ENCODE data around the gene OAT. TPM values are rescaled to one million over a fixed set of nuclear protein-coding genes. Genes with fewer than 3 reads are reported as not detected.

The OAT gene
- total and polyA plus RNA-seq, 10 of the 15 experiments (the other 5 are each of a cell fraction or from before 2014, with no cell fraction given) = 1.2 to 9.8 (median 1.6) TPM

- H4K20me1 ChIP-seq (ENCODE audit: control insufficient read depth, insufficient read depth) = no peaks in the 10 kb centered on the region
- peaks cover 6% of the 10 kb centered on the region; the same call in 1 of the 2 replicates for H3K4me1 ChIP-seq (ENCODE audit: control insufficient read depth, insufficient read depth, low read length)
- no peaks in the 10 kb centered on the region for H3K79me2 ChIP-seq (ENCODE audit: control insufficient read depth, insufficient read depth, low read length)
- intact Hi-C loops (cut with micrococcal nuclease; ENCODE audit: unreplicated experiment) (no loop called here), in situ Hi-C loops (cut with MboI) (no loop called here)
- H3K27ac ChIP-seq (ENCODE audit: control insufficient read depth, insufficient read depth) = no peak overlapping the region
- no peak overlapping the region for H3K4me3 ChIP-seq
- H2AFZ ChIP-seq (ENCODE audit: control insufficient read depth, low read depth, low read length) = no peak overlapping the region
- H3K9me3 ChIP-seq (replicated peaks; ENCODE audit: control insufficient read depth, insufficient read depth, low read length) = no peaks in the 10 kb centered on the region; the same call in 2 of the 3 replicates
- H3K4me2 ChIP-seq (ENCODE audit: control insufficient read depth, insufficient read depth) = no peak overlapping the region
- BruUV-seq (replicated peaks) = no TSS peak
- 39% methylated on average over 5 of the region's 5 CpGs for WGBS (ENCODE audit: insufficient coverage, insufficient replicate concordance, low lambda C conversion rate, missing lambda C conversion rate)
- SMC1A ChIA-PET (ENCODE audit: uncharacterized antibody, unreplicated experiment) = interaction anchor here (1.0 to 1.3 kb wide), 3 partner anchors 10 to 80 kb away, joined by 3 to 4 read pairs (median 3); no protein-coding TSS in a partner anchor
- peaks cover 0 to 3% of the 10 kb centered on the region in 2 experiments; a peak in 1 of 4 replicates for H3K27me3 ChIP-seq (replicated peaks in 1 of 2; ENCODE audit: control insufficient read depth in 2 of 2, insufficient read depth in 2 of 2, low read length in 1 of 2)
- no peak for FAIRE-seq
- no peak for ATAC-seq
- H3K9ac ChIP-seq (ENCODE audit: control insufficient read depth, insufficient read depth, low read length) = no peak overlapping the region
- POLR2A ChIA-PET = interaction anchor here (0.6 kb wide), 1 partner anchor 1494 kb away, joined by 5 read pairs; no protein-coding TSS in a partner anchor
- DNase-seq (ENCODE audit: low read depth, low spot score) = no peak
- no peaks in the 10 kb centered on the region for H3K36me3 ChIP-seq (ENCODE audit: control insufficient read depth in 2 of 2, insufficient read depth in 2 of 2, low read length in 1 of 2)
- RAD21 ChIA-PET (ENCODE audit: unreplicated experiment) = interaction anchor here (1.2 kb wide), 1 partner anchor 23 kb away, joined by 3 read pairs; no protein-coding TSS in a partner anchor
- CTCF ChIA-PET = interaction anchor here (1.2 to 2.8 kb wide), 3 partner anchors 76 to 372 kb away, joined by 4 to 10 read pairs (median 4); no protein-coding TSS in a partner anchor
- TF ChIP-seq, protein P1, sequence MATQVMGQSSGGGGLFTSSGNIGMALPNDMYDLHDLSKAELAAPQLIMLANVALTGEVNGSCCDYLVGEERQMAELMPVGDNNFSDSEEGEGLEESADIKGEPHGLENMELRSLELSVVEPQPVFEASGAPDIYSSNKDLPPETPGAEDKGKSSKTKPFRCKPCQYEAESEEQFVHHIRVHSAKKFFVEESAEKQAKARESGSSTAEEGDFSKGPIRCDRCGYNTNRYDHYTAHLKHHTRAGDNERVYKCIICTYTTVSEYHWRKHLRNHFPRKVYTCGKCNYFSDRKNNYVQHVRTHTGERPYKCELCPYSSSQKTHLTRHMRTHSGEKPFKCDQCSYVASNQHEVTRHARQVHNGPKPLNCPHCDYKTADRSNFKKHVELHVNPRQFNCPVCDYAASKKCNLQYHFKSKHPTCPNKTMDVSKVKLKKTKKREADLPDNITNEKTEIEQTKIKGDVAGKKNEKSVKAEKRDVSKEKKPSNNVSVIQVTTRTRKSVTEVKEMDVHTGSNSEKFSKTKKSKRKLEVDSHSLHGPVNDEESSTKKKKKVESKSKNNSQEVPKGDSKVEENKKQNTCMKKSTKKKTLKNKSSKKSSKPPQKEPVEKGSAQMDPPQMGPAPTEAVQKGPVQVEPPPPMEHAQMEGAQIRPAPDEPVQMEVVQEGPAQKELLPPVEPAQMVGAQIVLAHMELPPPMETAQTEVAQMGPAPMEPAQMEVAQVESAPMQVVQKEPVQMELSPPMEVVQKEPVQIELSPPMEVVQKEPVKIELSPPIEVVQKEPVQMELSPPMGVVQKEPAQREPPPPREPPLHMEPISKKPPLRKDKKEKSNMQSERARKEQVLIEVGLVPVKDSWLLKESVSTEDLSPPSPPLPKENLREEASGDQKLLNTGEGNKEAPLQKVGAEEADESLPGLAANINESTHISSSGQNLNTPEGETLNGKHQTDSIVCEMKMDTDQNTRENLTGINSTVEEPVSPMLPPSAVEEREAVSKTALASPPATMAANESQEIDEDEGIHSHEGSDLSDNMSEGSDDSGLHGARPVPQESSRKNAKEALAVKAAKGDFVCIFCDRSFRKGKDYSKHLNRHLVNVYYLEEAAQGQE (IDR thresholded peaks at IDR 0.05; ENCODE audit: low read depth, low read length) = no peak
- TF ChIP-seq LARP7 (IDR thresholded peaks at IDR 0.05) = no peak
- TF ChIP-seq EP300 (IDR thresholded peaks at IDR 0.05; ENCODE audit: borderline replicate concordance in 1 of 2, control insufficient read depth in 1 of 2, low read depth in 2 of 2, low read length in 2 of 2) = no peak
- no peak for TF ChIP-seq TAF1 (IDR thresholded peaks at IDR 0.05; ENCODE audit: borderline replicate concordance, low read depth, low read length)
- TF ChIP-seq TCF12 (IDR thresholded peaks at IDR 0.05; ENCODE audit: low read depth, low read length) = no peak
- TF ChIP-seq RELA (IDR thresholded peaks at IDR 0.05; ENCODE audit: borderline replicate concordance, partially characterized antibody) = no peak
- no peak for TF ChIP-seq ELK1 (IDR thresholded peaks at IDR 0.05; ENCODE audit: low read depth, low read length)
- no peak for TF ChIP-seq SMC3 (IDR thresholded peaks at IDR 0.05; ENCODE audit: borderline replicate concordance, low read length)
- TF ChIP-seq SUZ12 (IDR thresholded peaks at IDR 0.05; ENCODE audit: unreplicated experiment) = no peak
- no peak for TF ChIP-seq TCF7 (IDR thresholded peaks at IDR 0.05; ENCODE audit: borderline replicate concordance)
- no peak for TF ChIP-seq ZBTB40 (IDR thresholded peaks at IDR 0.05; ENCODE audit: borderline replicate concordance)
- TF ChIP-seq, protein P2, sequence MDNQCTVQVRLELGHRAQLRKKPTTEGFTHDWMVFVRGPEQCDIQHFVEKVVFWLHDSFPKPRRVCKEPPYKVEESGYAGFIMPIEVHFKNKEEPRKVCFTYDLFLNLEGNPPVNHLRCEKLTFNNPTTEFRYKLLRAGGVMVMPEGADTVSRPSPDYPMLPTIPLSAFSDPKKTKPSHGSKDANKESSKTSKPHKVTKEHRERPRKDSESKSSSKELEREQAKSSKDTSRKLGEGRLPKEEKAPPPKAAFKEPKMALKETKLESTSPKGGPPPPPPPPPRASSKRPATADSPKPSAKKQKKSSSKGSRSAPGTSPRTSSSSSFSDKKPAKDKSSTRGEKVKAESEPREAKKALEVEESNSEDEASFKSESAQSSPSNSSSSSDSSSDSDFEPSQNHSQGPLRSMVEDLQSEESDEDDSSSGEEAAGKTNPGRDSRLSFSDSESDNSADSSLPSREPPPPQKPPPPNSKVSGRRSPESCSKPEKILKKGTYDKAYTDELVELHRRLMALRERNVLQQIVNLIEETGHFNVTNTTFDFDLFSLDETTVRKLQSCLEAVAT (IDR thresholded peaks at IDR 0.05) = no peak
- no peak for TF ChIP-seq MTA2 (IDR thresholded peaks at IDR 0.05; ENCODE audit: low read depth)
These were observed 52.4 kb downstream of the OAT start for GRCh38 chr10:124366343-124366742.

Measured in GM12878 (cell line).